Calu3 (cell line): Measurements from ENCODE around the gene NOL8. TPM values are rescaled to one million over a fixed set of nuclear protein-coding genes. Genes with fewer than 3 reads are reported as not detected.

Source experiments
- BruUV-seq: library from RNA; stranded (reverse); fragments of 400-500 nt; replicated peaks from 2 replicates; lab custom pipeline; 2021; lab: Mats Ljungman, UMichigan
- CTCF ChIA-PET: fragments of 300-600 bp; sonication (Branson Sonifier 250); formaldehyde crosslinking; loops from one replicate; lab custom pipeline; 2022; ENCODE audit warnings: antibody characterized with exemption; lab: Charles Lee
- DNase-seq: peaks from one replicate; pipeline ENCODE4 v3.0.0; 2022
- H3K27ac Mint-ChIP-seq: one replicate; pipeline ENCODE4 v1.8.0; 2022; ENCODE audit warnings: mixed read lengths; ENCODE audit not compliant: unreplicated experiment
- H3K27me3 Mint-ChIP-seq: one replicate; pipeline ENCODE4 v1.8.0; 2022; ENCODE audit warnings: mixed read lengths; ENCODE audit not compliant: unreplicated experiment
- H3K36me3 Mint-ChIP-seq: one replicate; pipeline ENCODE4 v1.8.0; 2022; ENCODE audit warnings: mild to moderate bottlenecking, moderate library complexity, mixed read lengths; ENCODE audit not compliant: insufficient read depth, unreplicated experiment
- H3K4me1 Mint-ChIP-seq: one replicate; pipeline ENCODE4 v1.8.0; 2022; ENCODE audit warnings: mild to moderate bottlenecking, low read depth, mixed read lengths; ENCODE audit not compliant: unreplicated experiment
- H3K4me3 Mint-ChIP-seq: one replicate; pipeline ENCODE4 v1.8.0; 2022; ENCODE audit warnings: mild to moderate bottlenecking, low read depth, moderate library complexity, mixed read lengths; ENCODE audit not compliant: unreplicated experiment
- H3K9me3 Mint-ChIP-seq: one replicate; pipeline ENCODE4 v1.8.0; 2022; ENCODE audit warnings: low read depth, mixed read lengths; ENCODE audit not compliant: unreplicated experiment
- intact Hi-C: fragments of 100-400 bp; cut with micrococcal nuclease; formaldehyde crosslinking; loops from one replicate; pipeline ENCODE4 v1.10.0; 2022; ENCODE audit not compliant: unreplicated experiment
- total RNA-seq: library from RNA; stranded (reverse); gene quantifications from 2 replicates; pipeline ENCODE4 v1.2.3, GENCODE V29; 2022
- TF ChIP-seq, protein P1 (sequence below): fragments of 200-600 bp; IDR thresholded peaks from one replicate; pipeline ENCODE4 v1.8.0; 2022; ENCODE audit warnings: antibody characterized with exemption; ENCODE audit not compliant: unreplicated experiment

Gene NOL8
- total RNA-seq, 1 experiment from 2014 or later, result 42.9 TPM

- intact Hi-C loops, result no loop called here
- DNase-seq, result no peak
- BruUV-seq, result no TSS peak
- CTCF ChIA-PET, result no interaction called here
- Mint-ChIP-seq H3K4me1 (peaks cover 6% of the 10 kb centered on the region), H3K27me3 (no peaks in the 10 kb centered on the region), H3K9me3 (no peaks in the 10 kb centered on the region), H3K4me3 (no peak overlapping the region), H3K27ac (no peak overlapping the region), H3K36me3 (peaks cover 6% of the 10 kb centered on the region)
- TF ChIP-seq, protein P1, sequence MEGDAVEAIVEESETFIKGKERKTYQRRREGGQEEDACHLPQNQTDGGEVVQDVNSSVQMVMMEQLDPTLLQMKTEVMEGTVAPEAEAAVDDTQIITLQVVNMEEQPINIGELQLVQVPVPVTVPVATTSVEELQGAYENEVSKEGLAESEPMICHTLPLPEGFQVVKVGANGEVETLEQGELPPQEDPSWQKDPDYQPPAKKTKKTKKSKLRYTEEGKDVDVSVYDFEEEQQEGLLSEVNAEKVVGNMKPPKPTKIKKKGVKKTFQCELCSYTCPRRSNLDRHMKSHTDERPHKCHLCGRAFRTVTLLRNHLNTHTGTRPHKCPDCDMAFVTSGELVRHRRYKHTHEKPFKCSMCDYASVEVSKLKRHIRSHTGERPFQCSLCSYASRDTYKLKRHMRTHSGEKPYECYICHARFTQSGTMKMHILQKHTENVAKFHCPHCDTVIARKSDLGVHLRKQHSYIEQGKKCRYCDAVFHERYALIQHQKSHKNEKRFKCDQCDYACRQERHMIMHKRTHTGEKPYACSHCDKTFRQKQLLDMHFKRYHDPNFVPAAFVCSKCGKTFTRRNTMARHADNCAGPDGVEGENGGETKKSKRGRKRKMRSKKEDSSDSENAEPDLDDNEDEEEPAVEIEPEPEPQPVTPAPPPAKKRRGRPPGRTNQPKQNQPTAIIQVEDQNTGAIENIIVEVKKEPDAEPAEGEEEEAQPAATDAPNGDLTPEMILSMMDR, result no peak
Measured at GRCh38 chr9:92299116-92299515, 26.0 kb downstream of the NOL8 start.

DNA sequence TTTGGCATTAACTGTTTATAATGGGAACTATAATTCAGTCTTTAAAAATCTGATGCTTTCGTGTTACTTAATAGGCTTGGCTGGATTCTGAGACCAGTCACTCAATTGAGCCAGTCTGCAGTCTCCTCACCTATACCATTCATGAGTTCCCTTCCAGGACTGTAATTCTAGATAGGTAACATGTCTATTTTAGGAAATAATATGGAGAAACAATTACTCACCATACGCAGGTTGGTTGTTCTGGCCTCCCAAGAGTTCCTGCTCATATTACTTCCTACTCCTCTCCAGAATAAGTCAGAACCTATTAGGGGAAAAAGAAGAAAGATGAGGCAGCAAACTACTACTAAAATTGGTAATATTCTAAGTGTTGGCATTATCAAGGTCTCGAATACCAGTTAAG is 27.1 kb downstream of the NOL8 start:
- no peak overlapping the region for H3K4me3 Mint-ChIP-seq
- no peak overlapping the region for H3K27ac Mint-ChIP-seq
- intact Hi-C loops, result no loop called here
- peaks cover 6% of the 10 kb centered on the region for H3K4me1 Mint-ChIP-seq
- no TSS peak for BruUV-seq
- TF ChIP-seq, protein P1, result no peak
- no peaks in the 10 kb centered on the region for H3K9me3 Mint-ChIP-seq
- CTCF ChIA-PET, result no interaction called here
- peaks cover 17% of the 10 kb centered on the region for H3K36me3 Mint-ChIP-seq
- no peaks in the 10 kb centered on the region for H3K27me3 Mint-ChIP-seq
- no peak for DNase-seq

- H3K27ac Mint-ChIP-seq, result no peak overlapping the region
- peaks cover 6% of the 10 kb centered on the region for H3K4me1 Mint-ChIP-seq
- H3K27me3 Mint-ChIP-seq, result no peaks in the 10 kb centered on the region
- no TSS peak for BruUV-seq
- CTCF ChIA-PET, result no interaction called here
- no peak overlapping the region for H3K4me3 Mint-ChIP-seq
- H3K36me3 Mint-ChIP-seq, result peaks cover 22% of the 10 kb centered on the region
- TF ChIP-seq, protein P1, result no peak
- intact Hi-C loops, result no loop called here
- no peak for DNase-seq
- no peaks in the 10 kb centered on the region for H3K9me3 Mint-ChIP-seq
Measured at GRCh38 chr9:92297611-92298010, 27.5 kb downstream of the NOL8 start.

- Mint-ChIP-seq H3K9me3 (no peaks in the 10 kb centered on the region), H3K4me3 (no peak overlapping the region), H3K4me1 (peaks cover 12% of the 10 kb centered on the region), H3K27me3 (no peaks in the 10 kb centered on the region), H3K36me3 (peaks cover 37% of the 10 kb centered on the region), H3K27ac (no peak overlapping the region)
- CTCF ChIA-PET, result no interaction called here
- intact Hi-C loops, result no loop called here
- BruUV-seq, result no TSS peak
- DNase-seq, result no peak
- TF ChIP-seq, protein P1, result no peak
Measured at GRCh38 chr9:92295827-92296258, 29.3 kb downstream of the NOL8 start.
